ENCODE data around the gene ATP2B1. TPM values are rescaled to one million over a fixed set of nuclear protein-coding genes. Genes with fewer than 3 reads are reported as not detected.

The ATP2B1 gene
- total RNA-seq, 1 donor from 2014 or later: 177 TPM

DNA sequence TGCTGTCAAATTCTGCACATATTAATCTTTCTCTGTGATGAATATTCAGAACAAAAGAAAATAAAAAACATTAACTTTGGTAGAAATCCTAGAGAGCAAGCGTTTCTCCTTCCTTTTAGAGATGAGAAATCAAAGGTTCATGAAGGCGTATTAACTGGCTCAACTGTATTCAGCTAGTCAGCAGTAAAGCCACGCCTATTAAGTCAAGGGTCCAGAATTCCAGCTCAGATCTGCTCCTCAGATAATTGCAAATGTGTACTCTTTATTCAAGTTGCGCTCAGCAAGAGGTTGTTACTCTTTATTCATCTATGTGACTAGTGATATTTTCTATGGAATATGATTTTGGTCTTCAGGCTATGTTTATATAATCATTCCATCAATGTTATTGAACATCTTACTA is 169.7 kb downstream of the ATP2B1 start:
- H3K27ac ChIP-seq: no peak overlapping the region
- TF ChIP-seq CTCF (IDR thresholded peaks at IDR 0.05) (no peak), EZH2phosphoT487 (IDR thresholded peaks at IDR 0.05) (no peak), EZH2 (IDR thresholded peaks at IDR 0.05) (no peak)
- Mint-ChIP-seq H3K9me3 (no peaks in the 10 kb centered on the region), H3K4me3 (no peak overlapping the region), H3K4me1 (peaks cover 36% of the 10 kb centered on the region), H3K36me3 (no peaks in the 10 kb centered on the region), H3K27me3 (ENCODE audit: insufficient read depth, low read depth) (peaks cover 7% of the 10 kb centered on the region), H3K27ac (no peak overlapping the region)
- no peaks in the 10 kb centered on the region for H3K79me2 ChIP-seq (ENCODE audit: low read depth)
- no peaks in the 10 kb centered on the region for H3K36me3 ChIP-seq
- no peaks in the 10 kb centered on the region for H3K27me3 ChIP-seq
- DNase-seq (ENCODE audit: low spot score): no peak
- H3K4me3 ChIP-seq: no peak overlapping the region
- H3K4me2 ChIP-seq: no peak overlapping the region
- H3K4me1 ChIP-seq: peaks cover 15% of the 10 kb centered on the region
- H4K20me1 ChIP-seq (ENCODE audit: low read depth): no peaks in the 10 kb centered on the region
- no peaks in the 10 kb centered on the region for H3K9me3 ChIP-seq (ENCODE audit: low read depth)
- H3K9ac ChIP-seq: no peak overlapping the region
- peaks cover 16% of the 10 kb centered on the region for H3F3A ChIP-seq (ENCODE audit: low read depth)
- no peak overlapping the region for H2AFZ ChIP-seq (replicated peaks)

Small RNA genes lying within 50 kb of the gene (small RNA-seq; reads per million reads assigned to genes)
- gene AC025034.2: not detected
- gene RNA5SP365: not detected
- gene RNU6-148P: not detected

Other genes starting within 250 kb of the ATP2B1 start
- 2.2 and 2.8 TPM in 2 replicates for gene GALNT4, start 184.0 kb downstream of the ATP2B1 start, total RNA-seq (ENCODE audit: low replicate concordance)
- gene POC1B, start 182.8 kb downstream of the ATP2B1 start, total RNA-seq (ENCODE audit: low replicate concordance): 32.4 and 40.3 TPM in 2 replicates

Data from neural progenitor cell (in vitro differentiated cells).